DND-41 (cell line): ENCODE data around the gene CD82.

Experiments
- CTCF ChIP-seq: IDR thresholded peaks from 2 replicates; pipeline ENCODE4 v1.5.1; 2012; ENCODE audit warnings: borderline replicate concordance, low read length, moderate library complexity, mild to moderate bottlenecking; ENCODE audit not compliant: poor library complexity, severe bottlenecking; ENCODE audit errors: extremely low read depth
- EZH2 ChIP-seq: IDR thresholded peaks from 3 replicates; pipeline ENCODE4 v1.6.1; 2012; ENCODE audit warnings: borderline replicate concordance, low read depth, mild to moderate bottlenecking, moderate library complexity, low read length, inconsistent platforms; ENCODE audit not compliant: severe bottlenecking

DNA sequence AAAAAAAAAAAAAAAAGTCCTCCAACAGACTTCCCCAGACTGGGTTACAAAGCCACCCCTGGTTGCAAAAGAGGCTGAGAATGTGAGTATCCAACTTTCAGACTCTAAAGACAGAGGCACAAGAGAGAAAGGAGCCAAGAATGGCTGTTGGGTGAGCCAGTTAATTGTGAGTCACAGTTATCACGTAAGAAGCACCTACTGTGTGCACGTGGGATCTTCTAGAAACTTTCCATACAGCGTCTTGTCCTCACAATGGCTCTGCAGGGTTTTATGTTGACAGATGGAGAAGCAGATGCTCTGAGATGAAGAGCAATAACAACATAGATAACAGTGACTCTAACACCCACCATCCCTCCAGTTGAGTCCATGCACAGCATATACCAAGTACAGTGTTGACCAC lies 41.0 kb downstream of the CD82 start:
- TF ChIP-seq CTCF: no peak
- no peak for TF ChIP-seq EZH2
